CD4-positive, alpha-beta T cell treated with Interleukin-6 for 4 hours (primary cell): ENCODE data around the gene HMBS.
"Not testable (repeated sequence)": the region's sequence is repeated elsewhere in the genome, so short reads cannot be mapped to it uniquely, and the experiment has no call there.

ENCODE experiments used
- DNase-seq: peaks from one replicate; pipeline ENCODE4 v3.0.0-alpha.2; 2020; ENCODE audit warnings: mixed read lengths

The HMBS gene

GRCh38 chr11:119084663-119085436 lies at the start of gene HMBS:
TSS of gene HMBS (plus strand) at chr11:119084881. CDS start at chr11:119085034, 153 bp downstream.
- DNase-seq = peak; percentile 90

GRCh38 chr11:119038884-119039283 lies 45.8 kb upstream of the HMBS start:
- DNase-seq = no peak

- DNase-seq = not testable (repeated sequence)
Observed at GRCh38 chr11:119039471-119039870, 45.2 kb upstream of the HMBS start.

GRCh38 chr11:119041821-119042514 lies 42.7 kb upstream of the HMBS start:
- no peak for DNase-seq

- no peak for DNase-seq
Observed at GRCh38 chr11:119042927-119043326, 41.8 kb upstream of the HMBS start.

GRCh38 chr11:119044708-119045107 lies 40.0 kb upstream of the HMBS start:
- DNase-seq = no peak

GRCh38 chr11:119046489-119046888 lies 38.2 kb upstream of the HMBS start:
- no peak for DNase-seq

- no peak for DNase-seq
Observed at GRCh38 chr11:119047205-119047604, 37.5 kb upstream of the HMBS start.

- DNase-seq = no peak
Observed at GRCh38 chr11:119048644-119049043, 36.0 kb upstream of the HMBS start.

- DNase-seq = no peak
Observed at GRCh38 chr11:119049081-119049480, 35.6 kb upstream of the HMBS start.

- no peak for DNase-seq
Observed at GRCh38 chr11:119051440-119052162, 33.1 kb upstream of the HMBS start.

- no peak for DNase-seq
Observed at GRCh38 chr11:119052163-119052814, 32.4 kb upstream of the HMBS start.

GRCh38 chr11:119054418-119054817 lies 30.3 kb upstream of the HMBS start:
- DNase-seq = no peak

GRCh38 chr11:119055901-119056300 lies 28.8 kb upstream of the HMBS start:
- no peak for DNase-seq

GRCh38 chr11:119056421-119056999 lies 28.2 kb upstream of the HMBS start:
- DNase-seq = peak; percentile 50

GRCh38 chr11:119057000-119057769 lies 27.5 kb upstream of the HMBS start, which contains the start of gene HYOU1:
TSS of gene HYOU1 (minus strand) at chr11:119057205. CDS start at chr11:119056160, 1,045 bp downstream.
- peak; percentile 100 for DNase-seq

- DNase-seq = not testable (repeated sequence)
Observed at GRCh38 chr11:119059128-119059527, 25.6 kb upstream of the HMBS start.

- DNase-seq = no peak
Observed at GRCh38 chr11:119061256-119061655, 23.4 kb upstream of the HMBS start.

- DNase-seq = no peak
Observed at GRCh38 chr11:119062779-119063178, 21.9 kb upstream of the HMBS start.

- DNase-seq = peak; percentile 59
Observed at GRCh38 chr11:119065369-119065768, 19.3 kb upstream of the HMBS start.

- peak; percentile 99 for DNase-seq
Observed at GRCh38 chr11:119067371-119068222, 17.1 kb upstream of the HMBS start, which contains the start of gene VPS11. TSS of gene VPS11 (plus strand) at chr11:119067818. CDS start at chr11:119067824, 6 bp downstream.
